Coronary artery (tissue), 2 donors: ENCODE results near the gene TOP1.

Experiments
- DNase-seq: peaks from one replicate; pipeline ENCODE4 v3.0.0-alpha.2; 2017; ENCODE audit warnings: low spot score
- H3K27ac ChIP-seq, 2 donors: fragments of 200-600 bp; sonication (generic); one replicate each; pipeline ENCODE4 v1.5.1; 2016 to 2019
- H3K4me3 ChIP-seq: fragments of 200-600 bp; sonication (generic); 2 replicates; pipeline ENCODE4 v1.5.1; 2016; ENCODE audit warnings: mild to moderate bottlenecking, moderate library complexity
- TF ChIP-seq, protein P1 (sequence below): fragments of 200-600 bp; sonication (generic); IDR thresholded peaks from one replicate; pipeline ENCODE4 v1.5.1; 2019; ENCODE audit warnings: antibody characterized with exemption

The TOP1 gene

DNA sequence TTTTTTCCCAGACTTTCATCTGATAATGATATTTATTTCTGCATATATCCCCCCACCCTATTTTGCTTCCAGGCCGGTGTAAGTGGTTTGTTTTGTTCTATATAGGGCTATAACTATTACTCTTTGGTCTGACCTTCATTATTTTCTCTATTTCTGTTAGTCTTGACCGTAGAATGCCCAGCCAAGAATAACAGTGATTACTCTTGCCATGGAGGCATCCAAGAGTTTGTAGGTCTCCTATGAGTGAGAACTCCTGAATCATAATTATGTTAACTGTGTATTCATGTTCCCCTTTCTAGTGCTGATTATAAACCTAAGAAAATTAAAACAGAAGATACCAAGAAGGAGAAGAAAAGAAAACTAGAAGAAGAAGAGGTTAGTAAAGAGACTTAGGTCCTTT, 52.2 kb downstream of the TOP1 start:
- no peak overlapping the region for H3K4me3 ChIP-seq
- H3K27ac ChIP-seq, result no peak overlapping the region
- TF ChIP-seq, protein P1, sequence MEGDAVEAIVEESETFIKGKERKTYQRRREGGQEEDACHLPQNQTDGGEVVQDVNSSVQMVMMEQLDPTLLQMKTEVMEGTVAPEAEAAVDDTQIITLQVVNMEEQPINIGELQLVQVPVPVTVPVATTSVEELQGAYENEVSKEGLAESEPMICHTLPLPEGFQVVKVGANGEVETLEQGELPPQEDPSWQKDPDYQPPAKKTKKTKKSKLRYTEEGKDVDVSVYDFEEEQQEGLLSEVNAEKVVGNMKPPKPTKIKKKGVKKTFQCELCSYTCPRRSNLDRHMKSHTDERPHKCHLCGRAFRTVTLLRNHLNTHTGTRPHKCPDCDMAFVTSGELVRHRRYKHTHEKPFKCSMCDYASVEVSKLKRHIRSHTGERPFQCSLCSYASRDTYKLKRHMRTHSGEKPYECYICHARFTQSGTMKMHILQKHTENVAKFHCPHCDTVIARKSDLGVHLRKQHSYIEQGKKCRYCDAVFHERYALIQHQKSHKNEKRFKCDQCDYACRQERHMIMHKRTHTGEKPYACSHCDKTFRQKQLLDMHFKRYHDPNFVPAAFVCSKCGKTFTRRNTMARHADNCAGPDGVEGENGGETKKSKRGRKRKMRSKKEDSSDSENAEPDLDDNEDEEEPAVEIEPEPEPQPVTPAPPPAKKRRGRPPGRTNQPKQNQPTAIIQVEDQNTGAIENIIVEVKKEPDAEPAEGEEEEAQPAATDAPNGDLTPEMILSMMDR, result no peak
- no peak for DNase-seq

DNA sequence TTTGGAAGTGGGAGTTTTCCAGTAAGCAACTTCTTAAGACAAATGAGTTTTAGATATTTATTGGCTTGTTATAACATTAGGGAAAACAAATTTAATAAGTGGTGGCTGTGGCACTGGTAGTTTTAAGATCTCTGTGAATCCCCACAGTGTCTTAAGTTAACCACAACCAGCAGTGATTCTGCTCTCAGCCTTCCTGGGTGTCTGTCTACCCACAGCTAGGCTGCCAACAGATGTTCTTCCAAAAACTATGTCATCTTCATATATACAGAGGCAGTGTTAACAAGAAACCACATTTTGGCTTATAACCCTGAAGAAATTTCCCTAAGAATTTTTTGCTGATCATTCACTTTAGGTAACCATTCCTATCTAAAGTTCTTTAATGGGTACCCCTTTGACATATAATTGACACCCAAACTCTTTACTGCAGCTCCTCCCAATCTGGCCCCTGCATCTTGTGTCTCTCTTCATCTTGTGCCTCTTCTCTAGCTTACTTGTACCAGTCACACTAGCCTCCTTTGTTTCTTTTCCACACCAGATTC, 52.7 kb downstream of the TOP1 start:
- Histone ChIP-seq H3K27ac (no peak overlapping the region), H3K4me3 (no peak overlapping the region)
- TF ChIP-seq, protein P1, result no peak
- no peak for DNase-seq

DNA sequence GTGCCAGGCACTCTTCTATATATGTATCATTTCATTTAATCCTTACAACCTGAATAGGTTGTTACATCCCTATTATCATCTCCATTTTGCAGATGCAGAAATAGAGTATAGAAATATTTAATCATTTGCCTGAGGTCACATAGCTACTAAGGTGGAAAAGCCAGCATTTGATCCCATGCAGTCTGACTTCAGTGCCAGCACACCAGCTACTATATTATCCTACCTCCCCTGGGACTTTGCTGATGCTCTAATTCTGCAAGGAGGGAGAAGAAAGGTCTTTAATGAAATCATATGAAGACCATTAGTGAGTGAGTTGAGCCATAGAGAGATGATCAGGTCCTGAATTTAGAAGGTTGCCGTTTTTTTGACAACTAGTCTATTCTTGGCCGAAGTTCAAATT, 53.7 kb downstream of the TOP1 start:
- TF ChIP-seq, protein P1, result no peak
- no peak overlapping the region for H3K27ac ChIP-seq
- DNase-seq, result no peak
- no peak overlapping the region for H3K4me3 ChIP-seq

DNA sequence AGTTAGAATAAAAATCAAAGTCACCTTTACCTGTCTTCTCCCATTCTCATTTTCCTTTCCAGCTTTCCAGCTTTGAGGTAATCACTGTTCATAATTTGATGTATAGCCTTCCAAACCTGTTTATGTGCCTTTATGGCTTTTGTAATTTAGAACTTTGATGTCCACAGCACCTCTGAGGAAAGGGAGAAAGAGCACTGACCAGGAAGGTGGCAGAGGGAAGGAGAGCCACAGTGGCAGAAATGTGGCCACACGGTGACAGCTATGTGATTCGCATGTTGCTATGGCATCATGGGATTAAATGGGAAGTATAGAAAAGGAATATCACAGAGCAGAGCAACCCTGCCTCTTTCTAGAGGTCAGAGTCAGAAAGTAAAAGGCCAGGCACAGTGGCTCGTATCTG, 57.0 kb downstream of the TOP1 start:
- Histone ChIP-seq H3K4me3 (no peak overlapping the region), H3K27ac (no peak overlapping the region)
- DNase-seq, result no peak
- TF ChIP-seq, protein P1, result no peak

DNA sequence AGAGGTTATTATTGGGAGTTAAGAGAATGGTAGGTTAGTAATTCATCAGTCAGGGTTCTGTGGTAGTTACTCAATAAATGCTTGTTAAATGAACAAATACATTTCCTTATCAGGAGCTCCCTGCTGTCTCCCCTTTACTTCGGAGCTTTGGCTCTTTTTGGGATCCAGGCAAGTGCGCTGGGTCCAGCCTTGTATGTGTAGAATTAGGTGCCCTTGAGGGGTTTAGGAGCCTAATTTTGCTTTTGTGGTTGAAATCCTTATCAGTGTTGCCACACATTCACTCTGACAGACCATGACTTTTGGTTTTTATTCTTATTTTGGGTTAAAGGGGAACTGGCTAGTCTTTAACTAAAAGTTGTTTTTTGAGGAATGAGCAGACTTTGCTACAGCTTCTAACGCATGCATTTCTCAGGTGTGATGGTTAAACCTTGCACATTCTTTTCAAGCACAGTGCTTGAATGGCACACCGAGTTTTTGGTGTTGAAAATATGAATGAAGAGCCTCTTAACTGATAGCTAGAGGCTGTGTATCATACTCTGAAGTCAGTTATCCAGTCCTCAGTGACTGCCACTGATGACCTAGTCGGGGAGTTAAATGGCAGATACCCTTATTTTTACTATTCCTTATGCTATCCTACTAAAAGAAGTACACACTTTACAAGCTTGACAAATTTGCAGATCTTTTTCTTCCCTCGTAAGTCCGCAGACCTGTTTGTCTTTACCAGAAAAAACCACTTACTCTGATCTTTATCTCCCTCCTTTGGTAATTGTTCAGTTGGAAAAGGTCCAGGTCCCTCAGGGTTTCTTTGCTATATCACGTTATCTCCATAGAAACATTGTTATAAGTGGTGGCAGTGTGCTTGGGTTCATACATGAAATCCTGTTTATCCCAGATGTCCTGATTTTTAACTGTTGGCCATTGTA, 58.0 kb downstream of the TOP1 start:
- DNase-seq, result no peak
- H3K4me3 ChIP-seq, result no peak overlapping the region
- TF ChIP-seq, protein P1, result no peak
- H3K27ac ChIP-seq, result no peak overlapping the region

DNA sequence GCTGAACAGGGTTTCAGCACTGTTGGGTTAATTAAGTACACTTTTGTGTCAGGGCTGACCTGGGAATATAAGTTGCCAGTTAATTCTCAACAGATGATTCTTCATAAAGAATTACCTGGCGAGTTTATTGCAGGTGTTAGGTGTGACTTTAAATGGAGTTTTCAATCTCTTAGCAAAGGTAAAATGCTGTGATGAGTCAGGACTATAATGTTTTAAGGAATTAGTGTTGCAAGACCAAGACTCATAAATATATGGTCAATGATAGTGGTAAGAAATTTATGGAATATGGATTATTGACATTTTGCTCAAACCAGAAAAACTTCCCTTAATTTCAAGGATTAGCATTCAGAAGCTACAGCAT, 58.7 kb downstream of the TOP1 start:
- TF ChIP-seq, protein P1, result no peak
- no peak overlapping the region for H3K27ac ChIP-seq
- no peak overlapping the region for H3K4me3 ChIP-seq
- no peak for DNase-seq

DNA sequence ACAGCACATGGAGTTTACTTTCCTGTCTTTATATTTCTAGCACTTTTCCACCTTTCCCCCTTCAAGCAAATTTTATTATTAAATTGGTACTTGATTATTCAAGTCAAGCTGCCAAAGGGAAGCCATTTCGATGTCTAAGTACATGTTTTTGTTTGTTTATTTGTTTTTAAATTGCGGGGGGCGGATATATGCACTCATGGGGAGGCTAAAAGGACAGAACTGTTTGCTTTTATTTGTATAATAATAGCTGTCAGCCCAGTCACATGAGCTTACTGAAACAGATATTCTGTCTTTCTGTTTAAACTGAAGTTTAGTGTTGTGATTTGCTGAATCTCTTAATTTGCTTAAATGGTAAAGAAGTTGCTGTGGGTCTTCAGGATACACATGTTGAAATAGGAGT, 59.2 kb downstream of the TOP1 start:
- Histone ChIP-seq H3K27ac (no peak overlapping the region), H3K4me3 (no peak overlapping the region)
- TF ChIP-seq, protein P1, result no peak
- no peak for DNase-seq
